ENCODE measurements around the gene INIP. TPM values are rescaled to one million over a fixed set of nuclear protein-coding genes. Genes with fewer than 3 reads are reported as not detected.
A peak's percentile ranks its signal among the peaks of the same experiment; 100 is the strongest.

INIP gene
- total RNA-seq, 4 donors from 2014 or later, result 15.0 to 24.0 (median 21.3) TPM

GRCh38 chr9:112761912-112762655 is 44.2 kb upstream of the INIP start:
- DNase-seq, result no peak
- Histone ChIP-seq H3K4me1 (peaks cover 0 to 7% (median 0%) of the 10 kb centered on the region in 4 donors), H3K36me3 (no peaks in the 10 kb centered on the region), H3K4me3 (no peak overlapping the region), H3K9me3 (no peaks in the 10 kb centered on the region), H3K27me3 (no peaks in the 10 kb centered on the region), H3K27ac (no peak overlapping the region)
- TF ChIP-seq CTCF (IDR thresholded peaks at IDR 0.05), result no peak
- TF ChIP-seq POLR2A (IDR thresholded peaks at IDR 0.05), result no peak

GRCh38 chr9:112760821-112761220 is 42.9 kb upstream of the INIP start:
- peaks cover 0 to 10% (median under 1%) of the 10 kb centered on the region in 4 donors for H3K4me1 ChIP-seq
- TF ChIP-seq CTCF (IDR thresholded peaks at IDR 0.05) (no peak), POLR2A (IDR thresholded peaks at IDR 0.05) (no peak)
- no peaks in the 10 kb centered on the region for H3K36me3 ChIP-seq
- no peak for DNase-seq
- H3K27ac ChIP-seq, result no peak overlapping the region
- no peaks in the 10 kb centered on the region for H3K27me3 ChIP-seq
- H3K4me3 ChIP-seq, result no peak overlapping the region
- H3K9me3 ChIP-seq, result no peaks in the 10 kb centered on the region

DNA sequence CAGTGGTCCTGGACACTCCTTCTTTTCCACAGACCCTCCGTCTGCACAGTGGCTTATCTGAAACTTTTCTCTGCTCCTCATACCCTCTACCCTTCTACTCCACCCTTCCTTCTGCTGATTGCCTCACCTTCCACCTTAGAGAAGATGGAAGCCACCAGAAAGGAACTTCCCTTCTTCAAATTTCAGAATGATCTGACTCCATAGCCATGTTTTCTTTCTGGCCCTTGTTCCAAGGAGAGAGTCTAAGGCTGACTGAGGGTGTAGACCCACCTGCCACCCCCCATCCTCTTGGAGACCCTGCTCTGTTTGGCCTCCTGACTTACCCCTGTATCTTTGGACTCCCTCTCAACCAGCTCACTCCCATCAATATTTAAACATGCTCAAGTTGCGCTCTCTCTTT is 40.0 kb upstream of the INIP start:
- Histone ChIP-seq H3K27me3 (no peaks in the 10 kb centered on the region), H3K9me3 (no peaks in the 10 kb centered on the region), H3K4me3 (no peak overlapping the region), H3K27ac (no peak overlapping the region), H3K36me3 (no peaks in the 10 kb centered on the region), H3K4me1 (peaks cover 0 to 28% (median 7%) of the 10 kb centered on the region in 4 donors)
- DNase-seq, result no peak
- TF ChIP-seq POLR2A (IDR thresholded peaks at IDR 0.05), result no peak

DNA sequence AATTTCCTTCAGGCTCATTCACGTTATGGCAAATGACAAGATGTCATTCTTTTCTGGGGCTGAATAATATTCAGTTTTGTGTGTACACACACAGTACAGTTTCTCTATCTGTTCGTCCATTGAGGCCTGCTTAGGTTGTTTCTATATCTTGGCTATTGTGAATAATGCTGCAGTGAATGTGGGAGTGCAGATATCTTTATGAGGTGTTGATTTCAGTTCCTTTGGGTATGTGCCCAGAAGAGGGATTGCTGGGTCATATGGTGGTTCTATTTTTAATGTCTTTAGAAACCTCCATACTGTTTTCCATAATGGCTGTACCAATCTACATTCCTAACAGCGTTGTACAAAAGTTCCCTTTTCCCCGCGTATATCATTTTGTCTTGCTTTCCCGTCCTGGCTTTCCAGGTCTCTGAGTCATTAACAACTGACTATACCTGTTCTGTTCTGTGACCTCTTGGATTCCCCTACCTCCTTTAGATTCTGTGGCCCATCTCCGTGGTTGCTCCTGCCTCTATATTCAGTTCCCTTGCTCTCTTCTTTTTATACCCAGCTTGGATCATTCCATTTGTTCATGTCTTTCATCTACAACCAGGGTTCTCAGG is 39.5 kb upstream of the INIP start:
- DNase-seq, result no peak
- no peaks in the 10 kb centered on the region for H3K27me3 ChIP-seq
- H3K4me1 ChIP-seq, result peaks cover 0 to 34% (median 7%) of the 10 kb centered on the region in 4 donors
- H3K9me3 ChIP-seq, result no peaks in the 10 kb centered on the region
- H3K36me3 ChIP-seq, result no peaks in the 10 kb centered on the region
- TF ChIP-seq CTCF (IDR thresholded peaks at IDR 0.05), result no peak
- no peak for TF ChIP-seq POLR2A (IDR thresholded peaks at IDR 0.05)
- no peak overlapping the region for H3K27ac ChIP-seq
- H3K4me3 ChIP-seq, result no peak overlapping the region

- no peaks in the 10 kb centered on the region for H3K9me3 ChIP-seq
- no peaks in the 10 kb centered on the region for H3K27me3 ChIP-seq
- no peak for TF ChIP-seq POLR2A (IDR thresholded peaks at IDR 0.05)
- TF ChIP-seq CTCF (IDR thresholded peaks at IDR 0.05), result no peak
- H3K27ac ChIP-seq, result peak overlapping the region in 1 of 4 donors; percentile 10
- no peak overlapping the region for H3K4me3 ChIP-seq
- H3K4me1 ChIP-seq, result peaks cover 0 to 42% (median 10%) of the 10 kb centered on the region in 4 donors
- no peaks in the 10 kb centered on the region for H3K36me3 ChIP-seq
- DNase-seq, result no peak
Measured at GRCh38 chr9:112755675-112756074, 37.8 kb upstream of the INIP start.

DNA sequence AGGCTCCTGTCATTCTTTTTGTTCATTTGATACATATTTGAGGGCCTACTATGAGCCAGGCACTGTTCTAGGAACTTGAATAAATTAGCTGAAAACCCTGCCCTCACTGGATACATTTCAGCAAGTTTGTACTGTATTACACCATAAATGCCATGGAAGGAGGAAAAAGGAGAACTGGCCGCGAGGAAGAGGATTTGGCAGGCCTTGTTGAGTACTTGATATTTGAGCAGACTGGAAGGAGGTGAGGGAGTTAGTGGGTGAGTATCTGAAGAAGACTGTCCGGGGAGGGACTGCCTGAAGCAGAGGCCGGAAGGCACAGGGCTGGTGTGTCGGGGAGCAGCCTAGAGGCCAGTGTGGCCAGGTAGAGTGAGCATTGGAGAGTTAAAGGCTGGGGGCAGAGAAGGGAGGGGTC is 37.1 kb upstream of the INIP start:
- peak overlapping the region in 1 of 4 donors; percentile 38 for H3K27ac ChIP-seq
- no peak for DNase-seq
- H3K9me3 ChIP-seq, result no peaks in the 10 kb centered on the region
- no peaks in the 10 kb centered on the region for H3K36me3 ChIP-seq
- peaks cover 0 to 42% (median 10%) of the 10 kb centered on the region in 4 donors for H3K4me1 ChIP-seq
- TF ChIP-seq CTCF (IDR thresholded peaks at IDR 0.05) (no peak), POLR2A (IDR thresholded peaks at IDR 0.05) (no peak)
- no peaks in the 10 kb centered on the region for H3K27me3 ChIP-seq
- H3K4me3 ChIP-seq, result no peak overlapping the region
